ENCODE measurements around the gene KLHL6. TPM values are rescaled to one million over a fixed set of nuclear protein-coding genes. Genes with fewer than 3 reads are reported as not detected.

The KLHL6 gene
- total and polyA plus RNA-seq, 2 of the 13 experiments (the other 11 are each of a cell fraction or from before 2014, with no cell fraction given), result not detected

- Histone ChIP-seq H3K27ac (ENCODE audit: extremely low read length, insufficient read depth, low read length) (no peak overlapping the region), H3K4me2 (ENCODE audit: low read depth, low read length) (no peak overlapping the region), H2AFZ (ENCODE audit: low read length) (no peak overlapping the region), H4K20me1 (ENCODE audit: insufficient read depth, low read length) (no peaks in the 10 kb centered on the region), H3K9me3 (ENCODE audit: low read length) (no peaks in the 10 kb centered on the region), H3K4me3 (replicated peaks in 1 of 3; ENCODE audit: insufficient read depth in 1 of 3, low read depth in 2 of 3, low read length in 3 of 3) (no peak overlapping the region), H3K4me1 (ENCODE audit: insufficient read depth, low read length) (peaks cover 26% of the 10 kb centered on the region), H3K9ac (ENCODE audit: insufficient read depth, low read depth, low read length) (no peak overlapping the region), H3K27me3 (ENCODE audit: control insufficient read depth in 1 of 2, insufficient read depth in 2 of 2, low read length in 2 of 2) (0 out of 5 replicates have a peak, but pooled peaks cover 0 to 1% of the 10 kb centered on the region in 2 experiments), H3K79me2 (ENCODE audit: insufficient read depth, low read length) (no peaks in the 10 kb centered on the region), H3K36me3 (replicated peaks in 1 of 2; ENCODE audit: control insufficient read depth in 1 of 2, insufficient read depth in 2 of 2, low read length in 2 of 2) (no peaks in the 10 kb centered on the region)
- ChIA-PET CTCF (ENCODE audit: low intra/inter-chr PET ratio, low total read pairs) (no interaction called here), POLR2A (no interaction called here)
- FAIRE-seq (no peak), ATAC-seq (no peak), DNase-seq (ENCODE audit: low spot score) (no peak)
- in situ Hi-C loops (cut with HindIII; ENCODE audit: extremely low pct_ligation_motif_present, low pct_unique_long_range_greater_than_20kb), result no loop called here
- 0% methylated on average over 1 of the region's 1 CpG for WGBS (ENCODE audit: low lambda C conversion rate)
- BruUV-seq (replicated peaks), result no TSS peak
- intact Hi-C loops (cut with micrococcal nuclease; ENCODE audit: unreplicated experiment), result loop anchor here (10.0 kb wide), 1 partner anchor 128 kb away; no protein-coding TSS in a partner anchor
- TF ChIP-seq DZIP1 (CRISPR knock-in tag; IDR thresholded peaks at IDR 0.05) (no peak), SNAPC5 (CRISPR knock-in tag; IDR thresholded peaks at IDR 0.05; ENCODE audit: borderline replicate concordance) (no peak), ZBTB3 (CRISPR knock-in tag; IDR thresholded peaks at IDR 0.05; ENCODE audit: borderline replicate concordance, low read depth) (no peak), CHCHD3 (CRISPR knock-in tag; IDR thresholded peaks at IDR 0.05) (no peak), ZNF160 (CRISPR knock-in tag; IDR thresholded peaks at IDR 0.05) (no peak), SYNCRIP (IDR thresholded peaks at IDR 0.05; ENCODE audit: insufficient read depth, low read depth, low read length) (no peak), ZNF703 (CRISPR knock-in tag; IDR thresholded peaks at IDR 0.05; ENCODE audit: borderline replicate concordance) (no peak), IRF9 (CRISPR knock-in tag; IDR thresholded peaks at IDR 0.05; ENCODE audit: borderline replicate concordance) (no peak), TEAD2 (CRISPR knock-in tag; IDR thresholded peaks at IDR 0.05) (no peak), ZNF589 (CRISPR knock-in tag; conservative IDR thresholded peaks at IDR 0.05) (no peak), ZFP41 (CRISPR knock-in tag; IDR thresholded peaks at IDR 0.05; ENCODE audit: borderline replicate concordance) (no peak), ZNF629 (CRISPR knock-in tag; conservative IDR thresholded peaks at IDR 0.05) (no peak), UBTF (CRISPR knock-in tag; IDR thresholded peaks at IDR 0.05) (no peak), MTF1 (CRISPR knock-in tag; IDR thresholded peaks at IDR 0.05) (no peak), ZNF724P (CRISPR knock-in tag; IDR thresholded peaks at IDR 0.05; ENCODE audit: borderline replicate concordance) (no peak), TFAP4 (IDR thresholded peaks at IDR 0.05; ENCODE audit: borderline replicate concordance, low read depth) (no peak), SRSF1 (optimal IDR thresholded peaks at IDR 0.05; ENCODE audit: low read depth, low read length) (no peak)
Observed at GRCh38 chr3:183496311-183496710, 59.2 kb downstream of the KLHL6 start.

All from HepG2 (cell line).